GM23248 (cell line): ENCODE data around the gene TSPYL4.

Experiments
- EZH2 ChIP-seq: fragments of 200-600 bp; sonication (generic); IDR thresholded peaks from 2 replicates; pipeline ENCODE4 v1.6.1; 2018; ENCODE audit warnings: antibody characterized with exemption, mild to moderate bottlenecking; ENCODE audit not compliant: insufficient read depth, poor library complexity, severe bottlenecking
- EZH2phosphoT487 ChIP-seq: fragments of 200-600 bp; sonication (generic); IDR thresholded peaks from 2 replicates; pipeline ENCODE4 v1.6.1; 2018; ENCODE audit warnings: antibody characterized with exemption, moderate library complexity, mild to moderate bottlenecking, low read depth; ENCODE audit not compliant: insufficient read depth

- TF ChIP-seq EZH2phosphoT487 (no peak), EZH2 (no peak)
These were observed 7.8 kb downstream of the TSPYL4 start for GRCh38 chr6:116246089-116246488.
